ENCODE data around the gene UNC80. TPM values are rescaled to one million over a fixed set of nuclear protein-coding genes. Genes with fewer than 3 reads are reported as not detected.

Gene UNC80
- total RNA-seq, 2 donors from 2014 or later = 3.6 to 8.6 TPM

DNA sequence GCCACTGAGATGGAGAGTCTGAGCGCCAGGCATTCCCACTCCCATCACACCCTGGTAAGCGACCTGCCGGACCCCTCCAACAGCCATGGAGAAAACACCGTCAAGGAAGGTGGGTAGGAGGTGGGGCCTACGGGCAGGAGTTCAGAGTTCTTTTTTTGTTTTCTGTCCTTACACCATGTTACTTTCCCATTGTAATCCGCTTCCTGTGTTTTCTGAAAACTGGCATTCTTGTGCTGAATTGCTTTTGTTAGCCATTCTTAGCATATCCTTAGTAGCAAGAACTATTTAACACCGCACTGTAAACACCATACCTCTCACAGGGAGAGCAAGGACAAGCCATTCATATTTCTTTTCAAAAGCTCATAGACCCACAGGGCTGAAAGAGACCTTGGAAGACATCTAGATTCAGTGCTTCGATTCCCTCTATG is 46.2 kb downstream of the UNC80 start:
- Histone ChIP-seq H3K9me3 (no peaks in the 10 kb centered on the region), H3K4me3 (no peak overlapping the region), H3K4me1 (replicated peaks) (no peaks in the 10 kb centered on the region), H3K27ac (no peak overlapping the region), H3K27me3 (replicated peaks; ENCODE audit: insufficient read depth) (no peaks in the 10 kb centered on the region), H3K36me3 (no peaks in the 10 kb centered on the region)
- intact Hi-C loops (cut with DNase I) = no loop called here
- DNase-seq (ENCODE audit: low spot score) = no peak
- 58% methylated on average over 8 of the region's 8 CpGs for WGBS
- TF ChIP-seq POLR2A (IDR thresholded peaks at IDR 0.05) (no peak), POLR2AphosphoS5 (IDR thresholded peaks at IDR 0.05) (no peak)
- TF ChIP-seq, protein P1, sequence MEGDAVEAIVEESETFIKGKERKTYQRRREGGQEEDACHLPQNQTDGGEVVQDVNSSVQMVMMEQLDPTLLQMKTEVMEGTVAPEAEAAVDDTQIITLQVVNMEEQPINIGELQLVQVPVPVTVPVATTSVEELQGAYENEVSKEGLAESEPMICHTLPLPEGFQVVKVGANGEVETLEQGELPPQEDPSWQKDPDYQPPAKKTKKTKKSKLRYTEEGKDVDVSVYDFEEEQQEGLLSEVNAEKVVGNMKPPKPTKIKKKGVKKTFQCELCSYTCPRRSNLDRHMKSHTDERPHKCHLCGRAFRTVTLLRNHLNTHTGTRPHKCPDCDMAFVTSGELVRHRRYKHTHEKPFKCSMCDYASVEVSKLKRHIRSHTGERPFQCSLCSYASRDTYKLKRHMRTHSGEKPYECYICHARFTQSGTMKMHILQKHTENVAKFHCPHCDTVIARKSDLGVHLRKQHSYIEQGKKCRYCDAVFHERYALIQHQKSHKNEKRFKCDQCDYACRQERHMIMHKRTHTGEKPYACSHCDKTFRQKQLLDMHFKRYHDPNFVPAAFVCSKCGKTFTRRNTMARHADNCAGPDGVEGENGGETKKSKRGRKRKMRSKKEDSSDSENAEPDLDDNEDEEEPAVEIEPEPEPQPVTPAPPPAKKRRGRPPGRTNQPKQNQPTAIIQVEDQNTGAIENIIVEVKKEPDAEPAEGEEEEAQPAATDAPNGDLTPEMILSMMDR (IDR thresholded peaks at IDR 0.05) = no peak

DNA sequence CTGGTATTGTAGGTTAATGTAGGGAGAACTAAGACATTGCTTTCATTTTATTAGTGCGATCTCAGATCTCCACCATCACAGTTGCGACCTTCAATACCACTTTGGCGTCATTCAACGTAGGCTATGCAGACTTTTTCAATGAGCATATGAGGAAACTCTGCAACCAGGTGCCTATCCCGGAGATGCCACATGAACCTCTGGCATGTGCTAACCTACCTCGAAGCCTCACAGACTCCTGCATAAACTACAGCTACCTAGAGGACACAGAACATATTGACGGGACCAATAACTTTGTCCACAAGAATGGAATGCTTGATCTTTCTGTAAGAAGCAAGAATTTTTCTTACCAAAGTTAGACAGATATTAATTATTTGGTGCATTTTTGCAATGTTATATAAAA is 47.3 kb downstream of the UNC80 start:
- H3K4me3 ChIP-seq = no peak overlapping the region
- H3K9me3 ChIP-seq = no peaks in the 10 kb centered on the region
- H3K27ac ChIP-seq = no peak overlapping the region
- H3K36me3 ChIP-seq = no peaks in the 10 kb centered on the region
- no peaks in the 10 kb centered on the region for H3K4me1 ChIP-seq (replicated peaks)
- 94% methylated on average over 7 of the region's 7 CpGs for WGBS
- H3K27me3 ChIP-seq (replicated peaks; ENCODE audit: insufficient read depth) = no peaks in the 10 kb centered on the region
- TF ChIP-seq POLR2A (IDR thresholded peaks at IDR 0.05) = no peak
- TF ChIP-seq, protein P1 (IDR thresholded peaks at IDR 0.05) = no peak
- TF ChIP-seq POLR2AphosphoS5 (IDR thresholded peaks at IDR 0.05) = no peak
- no peak for DNase-seq (ENCODE audit: low spot score)
- intact Hi-C loops (cut with DNase I) = no loop called here

DNA sequence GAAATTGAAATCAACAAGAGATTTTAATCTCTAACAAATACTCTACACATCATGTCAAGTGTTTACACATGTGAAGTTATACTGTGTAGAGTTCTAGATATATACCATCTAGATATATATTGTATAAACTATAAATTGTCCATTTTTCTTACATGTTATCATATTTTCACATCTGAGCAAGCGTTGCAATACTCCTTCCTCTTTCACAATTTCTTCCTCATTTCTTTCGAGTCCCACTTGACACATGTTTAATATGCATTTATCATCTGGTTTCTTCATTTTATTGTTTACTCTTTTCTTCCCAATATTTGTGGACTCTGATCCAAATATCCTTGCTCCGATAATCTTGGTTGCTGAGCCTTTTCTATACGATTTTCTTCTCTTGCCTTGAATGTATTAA is 50.2 kb downstream of the UNC80 start:
- Histone ChIP-seq H3K27ac (no peak overlapping the region), H3K4me1 (replicated peaks) (no peaks in the 10 kb centered on the region), H3K36me3 (no peaks in the 10 kb centered on the region), H3K27me3 (replicated peaks; ENCODE audit: insufficient read depth) (no peaks in the 10 kb centered on the region), H3K4me3 (no peak overlapping the region), H3K9me3 (no peaks in the 10 kb centered on the region)
- no peak for DNase-seq (ENCODE audit: low spot score)
- 85% methylated on average over 4 of the region's 4 CpGs for WGBS
- TF ChIP-seq POLR2AphosphoS5 (IDR thresholded peaks at IDR 0.05) (no peak), POLR2A (IDR thresholded peaks at IDR 0.05) (no peak)
- TF ChIP-seq, protein P1 (IDR thresholded peaks at IDR 0.05) = no peak
- intact Hi-C loops (cut with DNase I) = no loop called here

DNA sequence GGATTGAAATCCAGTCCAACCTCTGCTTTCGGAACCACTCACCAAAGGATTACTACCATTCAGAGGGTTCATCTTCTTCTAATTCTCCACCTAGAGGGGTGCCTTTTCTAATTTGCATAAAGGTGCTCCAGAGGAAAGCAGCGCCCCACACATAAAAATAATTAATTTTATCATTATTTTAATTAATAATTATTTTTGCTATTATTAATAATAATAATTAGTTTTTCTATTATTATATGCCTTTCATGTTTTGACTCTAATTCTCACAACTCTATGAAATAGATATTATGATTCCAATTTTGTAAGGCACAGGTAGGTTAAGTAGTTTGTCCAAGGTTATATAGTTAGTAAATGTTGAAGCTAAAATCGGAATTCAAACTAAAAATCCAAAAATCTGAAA is 51.9 kb downstream of the UNC80 start:
- DNase-seq (ENCODE audit: low spot score) = no peak
- Histone ChIP-seq H3K36me3 (no peaks in the 10 kb centered on the region), H3K27ac (no peak overlapping the region), H3K4me1 (replicated peaks) (no peaks in the 10 kb centered on the region), H3K4me3 (no peak overlapping the region), H3K9me3 (no peaks in the 10 kb centered on the region), H3K27me3 (replicated peaks; ENCODE audit: insufficient read depth) (no peaks in the 10 kb centered on the region)
- no peak for TF ChIP-seq POLR2AphosphoS5 (IDR thresholded peaks at IDR 0.05)
- TF ChIP-seq, protein P1 (IDR thresholded peaks at IDR 0.05) = no peak
- no peak for TF ChIP-seq POLR2A (IDR thresholded peaks at IDR 0.05)
- intact Hi-C loops (cut with DNase I) = no loop called here
- 93% methylated on average over 3 of the region's 3 CpGs for WGBS

DNA sequence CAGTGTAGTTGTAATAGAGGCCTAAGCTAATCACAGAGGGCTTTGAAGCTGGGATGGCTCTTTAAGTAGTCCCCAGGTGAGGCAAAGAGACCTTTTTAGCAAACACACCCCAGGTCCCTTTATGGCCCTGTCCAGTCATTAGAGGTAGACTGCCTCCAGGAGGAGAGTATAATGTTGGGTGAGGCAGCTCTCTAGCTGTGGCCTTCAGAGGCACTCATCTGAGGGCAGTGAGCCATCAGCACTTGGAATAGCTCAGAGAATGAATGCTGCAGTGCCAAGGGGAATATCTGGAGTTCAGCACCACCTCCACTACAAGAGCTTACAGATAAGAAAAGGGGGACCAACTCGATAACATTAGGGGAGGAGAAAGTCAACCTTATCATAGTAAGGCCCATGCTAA is 52.8 kb downstream of the UNC80 start:
- H3K36me3 ChIP-seq = no peaks in the 10 kb centered on the region
- no peak for DNase-seq (ENCODE audit: low spot score)
- no peak for TF ChIP-seq POLR2A (IDR thresholded peaks at IDR 0.05)
- no peaks in the 10 kb centered on the region for H3K9me3 ChIP-seq
- no peak overlapping the region for H3K4me3 ChIP-seq
- no peak overlapping the region for H3K27ac ChIP-seq
- no peaks in the 10 kb centered on the region for H3K4me1 ChIP-seq (replicated peaks)
- intact Hi-C loops (cut with DNase I) = no loop called here
- WGBS = 100% methylated on average over 1 of the region's 1 CpG
- H3K27me3 ChIP-seq (replicated peaks; ENCODE audit: insufficient read depth) = no peaks in the 10 kb centered on the region

All from prostate gland (tissue), 2 donors.